H9 (cell line): ENCODE results near the gene TUBGCP6. TPM values are rescaled to one million over a fixed set of nuclear protein-coding genes. Genes with fewer than 3 reads are reported as not detected.

Source experiments
- DNase-seq: peaks from one replicate; pipeline ENCODE4 v3.0.0-alpha.2; 2017
- H2AFZ ChIP-seq: one replicate; pipeline ENCODE4 v1.6.1; 2013; ENCODE audit warnings: mild to moderate bottlenecking, low read length, control low read depth, moderate library complexity
- H2AK5ac ChIP-seq: 2 replicates; pipeline ENCODE4 v1.6.1; 2013; ENCODE audit warnings: low read length, control low read depth, mixed read lengths; ENCODE audit not compliant: insufficient read length
- H2BK120ac ChIP-seq: one replicate; pipeline ENCODE4 v1.6.1; 2013; ENCODE audit warnings: low read depth, mild to moderate bottlenecking, low read length, control low read depth, inconsistent platforms; ENCODE audit not compliant: poor library complexity, severe bottlenecking
- H2BK12ac ChIP-seq: 2 replicates; pipeline ENCODE4 v1.6.1; 2013; ENCODE audit warnings: low read length, control low read depth, mixed read lengths, low read depth; ENCODE audit not compliant: insufficient read length
- H2BK15ac ChIP-seq: 2 replicates; pipeline ENCODE4 v1.6.1; 2013; ENCODE audit warnings: low read depth, low read length, control low read depth
- H2BK20ac ChIP-seq: one replicate; pipeline ENCODE4 v1.6.1; 2013; ENCODE audit warnings: low read depth, mild to moderate bottlenecking, low read length, control low read depth, inconsistent platforms; ENCODE audit not compliant: poor library complexity, severe bottlenecking
- H2BK5ac ChIP-seq: 2 replicates; pipeline ENCODE4 v1.6.1; 2013; ENCODE audit warnings: low read length, control low read depth, mixed read lengths; ENCODE audit not compliant: insufficient read length
- H3K14ac ChIP-seq: 2 replicates; pipeline ENCODE4 v1.6.1; 2013; ENCODE audit warnings: low read length, control low read depth; ENCODE audit not compliant: insufficient read depth
- H3K18ac ChIP-seq: 2 replicates; pipeline ENCODE4 v1.6.1; 2013; ENCODE audit warnings: low read depth, mild to moderate bottlenecking, mixed read lengths, low read length, control low read depth; ENCODE audit not compliant: insufficient read length
- H3K23ac ChIP-seq: 2 replicates; pipeline ENCODE4 v1.6.1; 2013; ENCODE audit warnings: low read length, control low read depth, mixed read lengths, low read depth; ENCODE audit not compliant: insufficient read length
- H3K23me2 ChIP-seq: 2 replicates; pipeline ENCODE4 v1.6.1; 2013; ENCODE audit warnings: low read depth, mild to moderate bottlenecking, mixed read lengths, low read length, control low read depth; ENCODE audit not compliant: insufficient read length, poor library complexity, severe bottlenecking
- H3K27ac ChIP-seq: 2 replicates; pipeline ENCODE4 v1.5.1; 2013; ENCODE audit warnings: low read length, control low read depth, mixed read lengths, low read depth; ENCODE audit not compliant: insufficient read length
- H3K27me3 ChIP-seq: 2 replicates; pipeline ENCODE4 v1.6.1; 2013; ENCODE audit warnings: low read length, control low read depth, inconsistent platforms; ENCODE audit not compliant: insufficient read depth
- H3K4ac ChIP-seq: 2 replicates; pipeline ENCODE4 v1.6.1; 2013; ENCODE audit warnings: low read depth, mild to moderate bottlenecking, control low read depth, inconsistent platforms, low read length, moderate library complexity
- H3K4me1 ChIP-seq: 2 replicates; pipeline ENCODE4 v1.6.1; 2013; ENCODE audit warnings: low read length, control low read depth, inconsistent platforms; ENCODE audit not compliant: insufficient read depth
- H3K4me2 ChIP-seq: 2 replicates; pipeline ENCODE4 v1.6.1; 2013; ENCODE audit warnings: low read length, control low read depth, mixed read lengths; ENCODE audit not compliant: insufficient read length, insufficient read depth
- H3K56ac ChIP-seq: 2 replicates; pipeline ENCODE4 v1.6.1; 2013; ENCODE audit warnings: low read depth, mild to moderate bottlenecking, mixed read lengths, low read length, control low read depth; ENCODE audit not compliant: insufficient read length
- H3K79me1 ChIP-seq: 2 replicates; pipeline ENCODE4 v1.6.1; 2013; ENCODE audit warnings: low read depth, mild to moderate bottlenecking, moderate library complexity, low read length, control low read depth, inconsistent platforms; ENCODE audit not compliant: insufficient read depth, poor library complexity, severe bottlenecking
- H3K79me2 ChIP-seq: 2 replicates; pipeline ENCODE4 v1.6.1; 2013; ENCODE audit warnings: low read length, control low read depth, inconsistent platforms; ENCODE audit not compliant: insufficient read depth
- H3K9ac ChIP-seq: 2 replicates; pipeline ENCODE4 v1.6.1; 2013; ENCODE audit warnings: low read length, control low read depth, mixed read lengths; ENCODE audit not compliant: insufficient read length; ENCODE audit errors: extremely low read depth
- H3K9me3 ChIP-seq: one replicate; pipeline ENCODE4 v1.6.1; 2013; ENCODE audit warnings: low read depth, low read length, inconsistent platforms; ENCODE audit not compliant: control insufficient read depth
- H3T11ph ChIP-seq: one replicate; pipeline ENCODE4 v1.6.1; 2013; ENCODE audit warnings: mild to moderate bottlenecking, low read length, control low read depth, inconsistent platforms
- H4K20me1 ChIP-seq: one replicate; pipeline ENCODE4 v1.6.1; 2013; ENCODE audit not compliant: control insufficient read depth, insufficient read length, insufficient read depth
- H4K5ac ChIP-seq: 2 replicates; pipeline ENCODE4 v1.6.1; 2013; ENCODE audit warnings: low read depth, mild to moderate bottlenecking, mixed read lengths, low read length, control low read depth; ENCODE audit not compliant: insufficient read length
- H4K8ac ChIP-seq: replicated peaks from 2 replicates; pipeline ENCODE4 v1.6.1; 2013; ENCODE audit warnings: low read length, control low read depth, mixed read lengths, low read depth; ENCODE audit not compliant: insufficient read length
- H4K91ac ChIP-seq: 2 replicates; pipeline ENCODE4 v1.6.1; 2013; ENCODE audit warnings: low read depth, mild to moderate bottlenecking, moderate library complexity, mixed read lengths, low read length, control low read depth; ENCODE audit not compliant: insufficient read length
- H3K27ac Mint-ChIP-seq, 3 experiments: 2 replicates in 2 of 3; 3 replicates in 1 of 3; pipeline ENCODE4 v1.8.0; 2020 to 2021; ENCODE audit warnings: mixed read lengths in 3 of 3, mild to moderate bottlenecking in 1 of 3, moderate library complexity in 1 of 3
- H3K27me3 Mint-ChIP-seq: 2 replicates; pipeline ENCODE4 v1.8.0; 2021; ENCODE audit warnings: low read depth, mild to moderate bottlenecking, moderate library complexity, mixed read lengths
- H3K36me3 Mint-ChIP-seq, 3 experiments: 2 replicates in 2 of 3; 3 replicates in 1 of 3; pipeline ENCODE4 v1.8.0; 2020 to 2021; ENCODE audit warnings: low read depth in 3 of 3, mixed read lengths in 3 of 3; ENCODE audit not compliant: insufficient read depth in 1 of 3
- H3K4me1 Mint-ChIP-seq, 2 experiments: 2 replicates each; pipeline ENCODE4 v1.8.0; 2020; ENCODE audit warnings: mixed read lengths in 2 of 2
- H3K4me3 Mint-ChIP-seq, 2 experiments: 2 replicates in 1 of 2; 3 replicates in 1 of 2; pipeline ENCODE4 v1.8.0; 2020 to 2021; ENCODE audit warnings: mild to moderate bottlenecking in 2 of 2, mixed read lengths in 2 of 2, moderate library complexity in 1 of 2
- H3K9me3 Mint-ChIP-seq, 2 experiments: 2 replicates in 1 of 2; 3 replicates in 1 of 2; pipeline ENCODE4 v1.8.0; 2020; ENCODE audit warnings: mild to moderate bottlenecking in 2 of 2, mixed read lengths in 2 of 2, moderate library complexity in 1 of 2
- CTCF ChIP-seq: fragments of 200-600 bp; sonication (generic); conservative IDR thresholded peaks from 3 replicates; pipeline ENCODE4 v1.8.0; 2021; ENCODE audit warnings: antibody characterized with exemption, mild to moderate bottlenecking
- WGBS: extraction: QIAGEN DNeasy Blood & Tissue Kit; methylation state at CpG from one replicate; pipeline ENCODE4 v1.1.7; 2013; ENCODE audit warnings: missing lambda C conversion rate, low lambda C conversion rate, mixed read lengths; ENCODE audit not compliant: insufficient read length; ENCODE audit errors: extremely low coverage; 5-methylcytosine and 5-hydroxymethylcytosine counted together
- total RNA-seq: library from RNA; stranded (reverse); gene quantifications from 2 replicates; pipeline ENCODE4 v1.2.1, GENCODE V29; 2021

Gene TUBGCP6
- total RNA-seq, 1 experiment from 2014 or later: 29.0 TPM

DNA sequence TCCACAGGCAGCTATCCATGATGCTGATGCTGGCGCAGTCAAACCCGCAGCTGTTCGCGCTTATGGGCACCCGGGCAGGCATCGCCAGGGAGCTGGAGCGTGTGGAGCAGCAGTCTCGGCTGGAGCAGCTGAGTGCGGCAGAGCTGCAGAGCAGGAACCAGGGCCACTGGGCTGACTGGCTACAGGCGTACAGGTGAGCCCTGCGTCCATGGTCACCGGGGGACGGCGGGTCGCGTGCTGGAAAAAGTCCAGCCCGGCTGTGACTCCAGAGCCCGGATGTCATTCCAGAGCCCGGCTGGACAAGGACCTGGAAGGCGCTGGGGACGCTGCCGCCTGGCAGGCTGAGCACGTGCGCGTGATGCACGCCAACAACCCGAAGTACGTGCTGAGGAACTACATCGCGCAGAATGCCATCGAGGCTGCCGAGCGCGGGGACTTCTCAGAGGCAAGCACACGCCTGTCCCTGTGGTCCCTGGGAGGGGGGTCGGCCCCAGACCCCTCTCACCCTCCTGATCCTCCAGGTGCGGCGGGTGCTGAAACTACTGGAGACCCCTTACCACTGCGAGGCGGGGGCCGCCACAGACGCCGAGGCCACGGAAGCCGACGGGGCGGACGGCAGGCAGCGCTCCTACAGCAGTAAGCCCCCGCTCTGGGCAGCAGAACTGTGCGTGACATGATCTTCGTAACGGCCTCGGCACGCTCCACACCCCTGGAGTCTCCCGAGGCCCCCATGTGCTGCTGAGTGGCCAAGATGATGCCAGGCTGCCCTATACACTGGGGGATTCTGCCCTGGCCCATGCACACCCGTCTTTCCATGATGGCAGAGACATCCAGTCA lies 27.9 kb downstream of the TUBGCP6 start:
- H3K79me1 ChIP-seq: no peaks in the 10 kb centered on the region
- H3K18ac ChIP-seq: no peak overlapping the region
- H4K20me1 ChIP-seq: peaks cover 3% of the 10 kb centered on the region
- H2AFZ ChIP-seq: no peak overlapping the region
- Mint-ChIP-seq H3K4me1 (peaks cover 5 to 9% of the 10 kb centered on the region in 2 experiments), H3K4me3 (no peak overlapping the region), H3K27ac (peak overlapping the region in 1 of 3 experiments; percentile 23; a peak in 1 of 7 replicates), H3K36me3 (peaks cover 30 to 81% (median 74%) of the 10 kb centered on the region in 3 experiments), H3K27me3 (no peaks in the 10 kb centered on the region), H3K9me3 (peaks cover 0 to 8% of the 10 kb centered on the region in 2 experiments; a peak in 1 of 5 replicates)
- TF ChIP-seq CTCF: no peak
- no peak for DNase-seq
- H2BK20ac ChIP-seq: no peak overlapping the region
- H3K14ac ChIP-seq: no peak overlapping the region
- H3K9me3 ChIP-seq: no peaks in the 10 kb centered on the region
- no peaks in the 10 kb centered on the region for H3K4me1 ChIP-seq
- no peak overlapping the region for H3K4me2 ChIP-seq
- no peak overlapping the region for H3K23ac ChIP-seq
- H4K91ac ChIP-seq: no peak overlapping the region
- H3K23me2 ChIP-seq: no peaks in the 10 kb centered on the region
- no peak overlapping the region for H3K4ac ChIP-seq
- no peak overlapping the region for H3T11ph ChIP-seq
- H2BK120ac ChIP-seq: no peak overlapping the region
- peaks cover 3% of the 10 kb centered on the region; the same call in 1 of the 2 replicates for H3K79me2 ChIP-seq
- no peak overlapping the region for H3K27ac ChIP-seq
- no peak overlapping the region for H3K56ac ChIP-seq
- no peak overlapping the region for H2AK5ac ChIP-seq
- no peak overlapping the region for H4K8ac ChIP-seq
- no peak overlapping the region for H4K5ac ChIP-seq
- H3K9ac ChIP-seq: no peak overlapping the region
- no peaks in the 10 kb centered on the region for H3K27me3 ChIP-seq
- H2BK5ac ChIP-seq: no peak overlapping the region
- WGBS: no CpG with 5 or more reads among the region's 57 CpGs
- H2BK12ac ChIP-seq: no peak overlapping the region
- H2BK15ac ChIP-seq: no peak overlapping the region
